Pons (tissue), 1 donor: ENCODE measurements around the gene CASZ1.

Experiments
- DNase-seq: peaks from one replicate; pipeline ENCODE4 v3.0.0-alpha.2; 2016; ENCODE audit warnings: low spot score

Gene CASZ1

GRCh38 chr1:10624256-10625050, 172.0 kb downstream of the CASZ1 start:
- no peak for DNase-seq

GRCh38 chr1:10623686-10624145, 172.7 kb downstream of the CASZ1 start:
- DNase-seq, result no peak

- no peak for DNase-seq
Measured at GRCh38 chr1:10622910-10623685, 173.3 kb downstream of the CASZ1 start.

GRCh38 chr1:10621906-10622305, 174.5 kb downstream of the CASZ1 start:
- DNase-seq, result no peak

GRCh38 chr1:10620776-10621175, 175.7 kb downstream of the CASZ1 start:
- DNase-seq, result peak; percentile 72

GRCh38 chr1:10617931-10618885, 178.2 kb downstream of the CASZ1 start:
- DNase-seq, result no peak

- no peak for DNase-seq
Measured at GRCh38 chr1:10617318-10617717, 179.1 kb downstream of the CASZ1 start.

GRCh38 chr1:10616696-10617095, 179.8 kb downstream of the CASZ1 start:
- no peak for DNase-seq

- DNase-seq, result no peak
Measured at GRCh38 chr1:10615932-10616671, 180.3 kb downstream of the CASZ1 start.

- DNase-seq, result peak; percentile 46
Measured at GRCh38 chr1:10615332-10615731, 181.1 kb downstream of the CASZ1 start.

- no peak for DNase-seq
Measured at GRCh38 chr1:10614377-10615225, 181.8 kb downstream of the CASZ1 start.

GRCh38 chr1:10613861-10614260, 182.6 kb downstream of the CASZ1 start:
- no peak for DNase-seq

- DNase-seq, result no peak
Measured at GRCh38 chr1:10613340-10613739, 183.1 kb downstream of the CASZ1 start.

- DNase-seq, result no peak
Measured at GRCh38 chr1:10612436-10613160, 183.8 kb downstream of the CASZ1 start.

- DNase-seq, result no peak
Measured at GRCh38 chr1:10610901-10611600, 185.4 kb downstream of the CASZ1 start.

- no peak for DNase-seq
Measured at GRCh38 chr1:10608690-10609089, 187.8 kb downstream of the CASZ1 start.

- DNase-seq, result no peak
Measured at GRCh38 chr1:10607228-10607627, 189.2 kb downstream of the CASZ1 start.

- DNase-seq, result no peak
Measured at GRCh38 chr1:10606064-10606463, 190.4 kb downstream of the CASZ1 start.

- no peak for DNase-seq
Measured at GRCh38 chr1:10604966-10605365, 191.5 kb downstream of the CASZ1 start.
